ENCODE measurements around the gene MYH6.

Gene MYH6

DNA sequence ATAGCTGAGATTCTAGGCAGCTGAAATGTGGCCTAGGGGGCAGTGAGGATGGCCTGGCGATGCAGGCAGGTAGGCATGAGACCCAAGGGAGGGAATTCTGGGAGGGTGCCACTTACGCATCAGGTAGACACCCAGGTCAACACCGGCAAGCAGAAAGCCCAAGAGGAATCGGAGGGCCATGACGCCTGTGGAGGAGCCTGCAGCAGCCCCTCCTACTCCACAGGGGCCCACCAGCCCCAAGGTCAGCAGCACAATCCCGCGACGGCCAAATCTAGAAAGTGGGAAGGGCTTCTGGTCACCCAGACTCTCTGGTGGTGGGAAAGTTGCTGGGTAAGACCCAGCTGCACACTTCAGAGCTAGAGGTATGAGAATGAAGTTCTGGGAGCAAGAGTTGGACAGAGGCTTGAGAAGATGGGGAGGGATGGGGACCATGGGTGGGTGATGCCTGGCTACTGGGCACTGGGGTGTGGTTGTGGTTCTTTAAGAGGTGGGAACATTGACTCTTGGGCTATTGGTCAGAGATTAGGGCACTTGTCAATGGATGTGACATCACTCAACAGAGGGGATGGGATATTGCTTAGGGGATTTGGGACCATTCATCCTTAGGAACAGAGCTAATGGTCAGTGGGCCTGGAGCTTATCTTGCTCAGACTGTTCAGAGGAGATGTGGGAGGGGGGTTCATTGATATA lies 58.8 kb downstream of the MYH6 start:
- Histone ChIP-seq H3K27ac (ENCODE audit: insufficient read depth, low read length, poor library complexity, severe bottlenecking) (no peak overlapping the region), H3K9me3 (ENCODE audit: control insufficient read depth, low read length) (no peaks in the 10 kb centered on the region), H3K27me3 (replicated peaks; ENCODE audit: control insufficient read depth, insufficient read depth, low read length, poor library complexity, severe bottlenecking) (no peaks in the 10 kb centered on the region), H3K4me3 (ENCODE audit: insufficient read depth, low read depth, low read length, poor library complexity, severe bottlenecking) (no peak overlapping the region), H3K36me3 (ENCODE audit: control insufficient read depth, insufficient read depth, low read length) (no peaks in the 10 kb centered on the region), H3K4me1 (ENCODE audit: control insufficient read depth, insufficient read depth, low read length, poor library complexity, severe bottlenecking) (peaks cover 7% of the 10 kb centered on the region)
- DNase-seq, result no peak

DNA sequence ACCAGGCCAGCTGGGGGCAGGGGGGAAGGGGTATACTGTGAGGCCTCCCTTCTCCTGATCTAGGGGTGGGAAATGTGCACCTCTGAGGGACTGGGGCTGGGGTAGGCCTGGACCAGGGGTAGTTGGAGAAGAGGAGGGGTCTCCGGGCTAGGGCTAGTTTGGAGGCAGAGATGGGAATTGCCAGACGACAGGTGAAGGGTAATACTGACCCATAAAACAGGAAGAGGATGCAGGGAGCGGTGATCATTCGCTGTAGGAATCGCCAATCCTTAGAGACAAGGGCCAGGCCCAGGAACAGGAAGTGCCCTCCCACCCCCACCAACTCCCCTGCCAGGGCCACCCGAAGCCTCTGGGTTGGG lies 59.8 kb downstream of the MYH6 start:
- no peaks in the 10 kb centered on the region for H3K9me3 ChIP-seq (ENCODE audit: control insufficient read depth, low read length)
- no peak overlapping the region for H3K4me3 ChIP-seq (ENCODE audit: insufficient read depth, low read depth, low read length, poor library complexity, severe bottlenecking)

DNA sequence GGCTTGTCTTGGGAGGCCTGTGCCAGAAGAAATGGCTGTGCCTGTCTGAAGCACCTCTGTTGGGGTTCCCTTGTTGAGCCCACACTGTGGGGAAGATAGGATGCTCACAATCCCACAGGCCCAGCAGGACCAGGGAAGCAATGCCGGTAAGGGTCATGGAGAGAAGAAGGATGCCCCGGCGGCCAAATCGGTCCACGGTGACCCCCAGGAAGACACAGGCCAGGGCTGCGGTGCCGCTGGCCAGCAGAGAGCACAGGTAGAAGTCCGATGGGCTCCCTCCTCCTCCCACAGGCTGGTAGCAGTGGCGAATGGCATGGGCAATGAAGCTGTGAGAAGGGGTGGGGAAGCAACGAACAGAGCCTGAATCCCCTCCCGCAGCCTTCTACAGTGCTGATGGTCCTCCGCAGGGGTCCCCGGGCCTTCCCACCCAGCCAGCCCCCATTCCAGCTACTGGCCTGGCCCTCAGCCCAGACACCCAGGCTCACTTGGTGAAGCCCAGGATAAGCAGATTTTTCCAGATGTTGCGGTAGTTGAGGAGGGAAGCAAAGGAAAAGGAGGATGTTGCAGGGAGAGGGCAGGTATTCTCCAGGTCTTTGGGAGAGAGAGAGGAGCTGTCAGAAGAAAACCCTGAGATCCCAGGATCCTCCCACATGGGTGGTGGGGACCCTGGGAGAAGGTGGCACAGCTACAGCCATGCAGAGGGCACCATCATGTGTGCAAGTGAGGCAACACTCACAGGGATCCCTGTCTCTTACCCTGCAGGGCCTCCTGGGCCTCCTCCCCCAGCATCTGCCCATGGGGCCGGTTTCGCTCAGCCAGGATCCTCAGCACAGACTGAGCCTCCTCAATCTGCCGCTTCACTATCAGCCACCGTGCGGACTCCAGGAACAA lies 60.4 kb downstream of the MYH6 start:
- Histone ChIP-seq H3K4me1 (ENCODE audit: control insufficient read depth, insufficient read depth, low read length, poor library complexity, severe bottlenecking) (peaks cover 5% of the 10 kb centered on the region), H3K27me3 (replicated peaks; ENCODE audit: control insufficient read depth, insufficient read depth, low read length, poor library complexity, severe bottlenecking) (no peaks in the 10 kb centered on the region), H3K27ac (ENCODE audit: insufficient read depth, low read length, poor library complexity, severe bottlenecking) (no peak overlapping the region), H3K9me3 (ENCODE audit: control insufficient read depth, low read length) (no peaks in the 10 kb centered on the region), H3K36me3 (ENCODE audit: control insufficient read depth, insufficient read depth, low read length) (no peaks in the 10 kb centered on the region), H3K4me3 (ENCODE audit: insufficient read depth, low read depth, low read length, poor library complexity, severe bottlenecking) (no peak overlapping the region)
- DNase-seq, result no peak

More for the DNA sequence above, 59.8 kb downstream of the MYH6 start:
- Histone ChIP-seq H3K27me3 (replicated peaks; ENCODE audit: control insufficient read depth, insufficient read depth, low read length, poor library complexity, severe bottlenecking) (no peaks in the 10 kb centered on the region), H3K4me1 (ENCODE audit: control insufficient read depth, insufficient read depth, low read length, poor library complexity, severe bottlenecking) (peaks cover 7% of the 10 kb centered on the region), H3K27ac (ENCODE audit: insufficient read depth, low read length, poor library complexity, severe bottlenecking) (no peak overlapping the region), H3K36me3 (ENCODE audit: control insufficient read depth, insufficient read depth, low read length) (no peaks in the 10 kb centered on the region)
- DNase-seq, result no peak

DNA sequence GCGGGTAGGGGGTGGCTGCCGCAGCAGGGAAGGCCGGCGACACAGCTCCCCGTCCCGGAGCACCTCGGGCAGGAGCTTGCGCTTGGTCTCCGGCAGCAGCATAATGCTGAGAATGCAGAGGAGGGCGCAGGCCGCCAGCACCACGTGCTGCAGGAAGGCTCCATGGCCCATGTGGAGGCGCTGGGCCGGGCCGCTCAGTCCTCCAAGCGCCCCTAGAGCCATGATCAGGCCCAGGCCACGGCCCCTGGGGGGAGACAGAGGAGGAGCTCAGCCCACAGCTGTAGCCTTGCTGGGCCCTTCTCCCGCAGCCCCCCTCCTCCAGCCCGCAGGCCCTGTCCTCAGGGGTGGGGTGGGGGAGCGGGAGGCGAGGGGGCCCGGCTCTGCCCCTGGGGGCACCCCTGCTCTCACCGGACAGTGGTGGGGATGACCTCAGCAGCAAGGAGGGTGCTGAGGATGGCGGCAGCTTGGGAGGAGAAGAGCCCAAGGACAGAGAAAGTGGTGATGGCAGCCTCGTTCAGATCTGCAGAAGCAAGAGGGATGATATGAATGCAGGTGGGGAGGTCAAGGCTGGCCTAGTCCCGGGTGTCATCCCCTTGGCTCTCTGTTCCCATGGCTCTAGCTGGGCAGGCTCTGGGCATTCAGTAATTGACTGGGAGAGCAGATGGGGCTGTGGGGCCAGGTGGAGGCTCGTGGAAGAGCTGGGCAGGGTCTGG lies 61.2 kb downstream of the MYH6 start:
- Histone ChIP-seq H3K4me1 (ENCODE audit: control insufficient read depth, insufficient read depth, low read length, poor library complexity, severe bottlenecking) (peaks cover 2% of the 10 kb centered on the region), H3K27ac (ENCODE audit: insufficient read depth, low read length, poor library complexity, severe bottlenecking) (no peak overlapping the region), H3K4me3 (ENCODE audit: insufficient read depth, low read depth, low read length, poor library complexity, severe bottlenecking) (no peak overlapping the region), H3K36me3 (ENCODE audit: control insufficient read depth, insufficient read depth, low read length) (no peaks in the 10 kb centered on the region), H3K9me3 (ENCODE audit: control insufficient read depth, low read length) (no peaks in the 10 kb centered on the region), H3K27me3 (replicated peaks; ENCODE audit: control insufficient read depth, insufficient read depth, low read length, poor library complexity, severe bottlenecking) (no peaks in the 10 kb centered on the region)
- no peak for DNase-seq

DNA sequence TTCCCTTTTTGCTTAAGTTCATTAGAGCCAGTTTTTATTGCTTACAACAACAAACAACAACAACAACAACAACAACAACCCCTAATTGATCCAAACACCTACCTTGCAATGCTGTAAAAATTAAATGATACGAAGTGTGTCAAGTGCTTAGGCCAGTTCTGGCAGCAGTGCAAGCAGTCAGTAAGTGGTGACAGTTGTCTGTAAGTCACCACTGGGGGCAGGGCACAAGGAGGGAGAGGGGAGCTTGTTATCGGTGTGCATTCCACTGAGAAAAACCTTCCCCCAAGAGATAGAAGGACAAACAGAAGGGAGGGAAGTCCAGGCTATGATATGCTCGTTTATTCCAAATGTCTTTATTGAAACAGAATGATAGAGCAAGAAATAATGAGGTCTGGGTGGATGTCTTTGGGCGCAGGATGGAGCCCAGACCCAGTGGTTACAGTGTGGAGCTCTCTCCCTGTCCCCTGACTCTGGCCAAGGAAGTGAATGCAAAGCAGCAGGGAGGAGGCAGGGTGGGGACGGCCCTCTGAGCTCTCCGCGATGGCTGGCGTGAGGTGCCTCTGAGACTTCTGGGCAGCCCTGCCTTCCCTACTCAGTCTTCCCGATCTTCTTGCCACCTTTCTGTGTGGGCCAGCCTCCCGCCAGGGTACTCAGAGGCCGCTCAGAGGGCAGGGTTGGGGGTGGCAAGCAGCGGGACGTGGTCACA lies 61.9 kb downstream of the MYH6 start:
- no peaks in the 10 kb centered on the region for H3K36me3 ChIP-seq (ENCODE audit: control insufficient read depth, insufficient read depth, low read length)
- H3K27ac ChIP-seq (ENCODE audit: insufficient read depth, low read length, poor library complexity, severe bottlenecking), result no peak overlapping the region
- H3K27me3 ChIP-seq (replicated peaks; ENCODE audit: control insufficient read depth, insufficient read depth, low read length, poor library complexity, severe bottlenecking), result no peaks in the 10 kb centered on the region
- no peaks in the 10 kb centered on the region for H3K9me3 ChIP-seq (ENCODE audit: control insufficient read depth, low read length)
- DNase-seq, result no peak
- H3K4me1 ChIP-seq (ENCODE audit: control insufficient read depth, insufficient read depth, low read length, poor library complexity, severe bottlenecking), result no peaks in the 10 kb centered on the region
- no peak overlapping the region for H3K4me3 ChIP-seq (ENCODE audit: insufficient read depth, low read depth, low read length, poor library complexity, severe bottlenecking)

DNA sequence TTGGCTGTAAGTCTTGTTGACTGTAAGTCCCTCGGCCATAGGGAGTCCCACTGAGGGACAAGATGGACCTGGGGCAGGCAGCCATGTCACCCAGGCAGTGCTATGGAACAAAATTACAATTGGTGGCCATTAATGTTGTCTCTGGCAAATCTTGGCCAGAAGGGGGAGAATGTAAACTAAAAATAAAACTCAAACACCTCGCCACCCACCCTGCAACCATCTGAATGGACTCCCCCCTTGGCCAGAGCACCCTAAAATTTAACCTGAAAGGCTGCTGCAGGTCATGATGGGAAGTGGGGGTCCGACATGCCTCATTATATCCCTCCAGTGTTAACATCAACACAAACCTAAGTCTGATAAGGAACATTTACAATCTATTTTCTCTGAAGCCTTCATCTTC lies 63.6 kb downstream of the MYH6 start:
- Histone ChIP-seq H3K4me3 (ENCODE audit: insufficient read depth, low read depth, low read length, poor library complexity, severe bottlenecking) (no peak overlapping the region), H3K36me3 (ENCODE audit: control insufficient read depth, insufficient read depth, low read length) (no peaks in the 10 kb centered on the region), H3K27me3 (replicated peaks; ENCODE audit: control insufficient read depth, insufficient read depth, low read length, poor library complexity, severe bottlenecking) (no peaks in the 10 kb centered on the region), H3K9me3 (ENCODE audit: control insufficient read depth, low read length) (no peaks in the 10 kb centered on the region), H3K27ac (ENCODE audit: insufficient read depth, low read length, poor library complexity, severe bottlenecking) (no peak overlapping the region), H3K4me1 (ENCODE audit: control insufficient read depth, insufficient read depth, low read length, poor library complexity, severe bottlenecking) (no peaks in the 10 kb centered on the region)
- no peak for DNase-seq

DNA sequence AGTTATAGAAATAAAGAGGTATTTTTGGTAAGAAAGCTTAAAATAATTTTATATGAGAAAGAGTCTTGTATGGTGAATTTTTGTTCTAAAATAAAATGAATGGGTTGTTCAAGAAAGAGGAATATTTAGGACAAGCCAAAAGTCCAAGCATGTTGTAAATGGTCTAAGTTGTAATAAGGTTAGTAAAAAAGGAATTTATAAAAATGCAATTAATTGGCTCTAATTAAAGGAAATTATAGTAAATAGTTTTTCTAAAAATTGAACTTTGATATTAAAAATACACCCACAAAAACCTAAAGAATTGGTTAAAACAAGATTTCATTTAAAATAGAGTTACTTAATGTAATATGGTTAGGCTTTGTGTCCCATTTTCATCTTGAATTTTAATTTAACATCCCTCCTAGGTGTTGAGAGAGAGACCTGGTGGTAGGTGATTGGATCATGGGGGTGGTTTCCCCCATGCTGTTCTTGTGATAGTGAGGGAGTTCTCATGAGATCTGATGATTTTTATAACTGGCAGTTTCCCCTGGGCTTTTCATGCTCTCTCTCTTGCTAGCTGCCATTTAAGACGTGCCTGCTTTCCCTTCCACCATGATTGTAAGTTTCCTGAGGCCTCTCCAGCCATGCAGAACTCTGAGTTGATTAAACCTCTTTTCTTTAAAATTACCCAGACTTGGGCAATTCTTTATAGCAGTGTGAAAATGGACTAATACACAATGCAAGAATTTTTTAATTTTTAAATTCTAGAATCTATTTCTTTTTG lies 68.4 kb downstream of the MYH6 start:
- Histone ChIP-seq H3K4me1 (ENCODE audit: control insufficient read depth, insufficient read depth, low read length, poor library complexity, severe bottlenecking) (no peaks in the 10 kb centered on the region), H3K36me3 (ENCODE audit: control insufficient read depth, insufficient read depth, low read length) (no peaks in the 10 kb centered on the region), H3K27me3 (replicated peaks; ENCODE audit: control insufficient read depth, insufficient read depth, low read length, poor library complexity, severe bottlenecking) (no peaks in the 10 kb centered on the region), H3K4me3 (ENCODE audit: insufficient read depth, low read depth, low read length, poor library complexity, severe bottlenecking) (no peak overlapping the region), H3K9me3 (ENCODE audit: control insufficient read depth, low read length) (no peaks in the 10 kb centered on the region), H3K27ac (ENCODE audit: insufficient read depth, low read length, poor library complexity, severe bottlenecking) (no peak overlapping the region)
- DNase-seq, result no peak

DNA sequence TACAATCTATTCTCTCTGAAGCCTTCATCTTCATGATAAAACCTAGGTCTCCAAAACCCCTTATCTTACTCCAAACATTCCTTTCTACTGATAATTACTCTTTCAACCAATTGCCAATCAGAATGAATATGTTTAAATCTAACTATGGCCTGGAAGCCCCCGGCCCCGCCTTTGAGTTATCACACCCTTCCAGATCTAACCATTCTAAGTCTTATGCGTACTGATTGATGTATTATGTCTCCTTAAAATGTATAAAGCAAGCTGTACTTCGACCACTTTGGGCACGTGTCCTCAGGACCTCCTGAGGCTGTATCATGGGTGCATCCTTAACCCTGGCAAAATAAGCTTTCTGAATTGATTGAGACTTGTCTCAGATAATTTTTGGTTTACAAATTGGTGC lies 72.5 kb downstream of the MYH6 start:
- H3K4me1 ChIP-seq (ENCODE audit: control insufficient read depth, insufficient read depth, low read length, poor library complexity, severe bottlenecking), result no peaks in the 10 kb centered on the region

More for the DNA sequence above, 72.5 kb downstream of the MYH6 start:
- no peak for DNase-seq
- Histone ChIP-seq H3K27ac (ENCODE audit: insufficient read depth, low read length, poor library complexity, severe bottlenecking) (no peak overlapping the region), H3K4me3 (ENCODE audit: insufficient read depth, low read depth, low read length, poor library complexity, severe bottlenecking) (no peak overlapping the region), H3K36me3 (ENCODE audit: control insufficient read depth, insufficient read depth, low read length) (no peaks in the 10 kb centered on the region), H3K9me3 (ENCODE audit: control insufficient read depth, low read length) (no peaks in the 10 kb centered on the region), H3K27me3 (replicated peaks; ENCODE audit: control insufficient read depth, insufficient read depth, low read length, poor library complexity, severe bottlenecking) (no peaks in the 10 kb centered on the region)
